Ishikawa (cell line): Measurements from ENCODE around the gene A1CF.
A peak's percentile ranks its signal among the peaks of the same experiment; 100 is the strongest.

Experiments used
- CEBPB ChIP-seq: IDR thresholded peaks from 2 replicates; pipeline ENCODE4 v1.6.1; 2012
- CREB1 ChIP-seq: IDR thresholded peaks from 2 replicates; pipeline ENCODE4 v1.6.1; 2012; ENCODE audit warnings: low read depth
- EGR1 ChIP-seq: IDR thresholded peaks from 2 replicates; pipeline ENCODE4 v1.6.1; 2012
- EP300 ChIP-seq: IDR thresholded peaks from 2 replicates; pipeline ENCODE4 v1.6.1; 2012; ENCODE audit warnings: borderline replicate concordance
- FOXM1 ChIP-seq: IDR thresholded peaks from 2 replicates; pipeline ENCODE4 v1.6.1; 2012; ENCODE audit warnings: low read depth, borderline replicate concordance
- NFIC ChIP-seq: IDR thresholded peaks from 2 replicates; pipeline ENCODE4 v1.6.1; 2012
- RAD21 ChIP-seq: IDR thresholded peaks from 2 replicates; pipeline ENCODE4 v1.6.1; 2012; ENCODE audit warnings: low read depth
- TAF1 ChIP-seq: IDR thresholded peaks from 2 replicates; pipeline ENCODE4 v1.6.1; 2012; ENCODE audit warnings: low read depth, mild to moderate bottlenecking
- TCF12 ChIP-seq: IDR thresholded peaks from 2 replicates; pipeline ENCODE4 v1.6.1; 2012; ENCODE audit warnings: low read depth
- TEAD4 ChIP-seq: IDR thresholded peaks from 2 replicates; pipeline ENCODE4 v1.6.1; 2012
- YY1 ChIP-seq: IDR thresholded peaks from 2 replicates; pipeline ENCODE4 v1.6.1; 2012; ENCODE audit warnings: low read depth
- ZBTB7A ChIP-seq: IDR thresholded peaks from 2 replicates; pipeline ENCODE4 v1.6.1; 2012; ENCODE audit warnings: low read depth
- TF ChIP-seq, protein P1 (sequence below): IDR thresholded peaks from 2 replicates; pipeline ENCODE4 v1.6.1; 2012
- TF ChIP-seq, protein P2 (sequence below): IDR thresholded peaks from 2 replicates; pipeline ENCODE4 v1.6.1; 2012
- TF ChIP-seq, protein P3 (sequence below): IDR thresholded peaks from 2 replicates; pipeline ENCODE4 v1.6.1; 2012; ENCODE audit warnings: low read depth, mild to moderate bottlenecking

The A1CF gene

DNA sequence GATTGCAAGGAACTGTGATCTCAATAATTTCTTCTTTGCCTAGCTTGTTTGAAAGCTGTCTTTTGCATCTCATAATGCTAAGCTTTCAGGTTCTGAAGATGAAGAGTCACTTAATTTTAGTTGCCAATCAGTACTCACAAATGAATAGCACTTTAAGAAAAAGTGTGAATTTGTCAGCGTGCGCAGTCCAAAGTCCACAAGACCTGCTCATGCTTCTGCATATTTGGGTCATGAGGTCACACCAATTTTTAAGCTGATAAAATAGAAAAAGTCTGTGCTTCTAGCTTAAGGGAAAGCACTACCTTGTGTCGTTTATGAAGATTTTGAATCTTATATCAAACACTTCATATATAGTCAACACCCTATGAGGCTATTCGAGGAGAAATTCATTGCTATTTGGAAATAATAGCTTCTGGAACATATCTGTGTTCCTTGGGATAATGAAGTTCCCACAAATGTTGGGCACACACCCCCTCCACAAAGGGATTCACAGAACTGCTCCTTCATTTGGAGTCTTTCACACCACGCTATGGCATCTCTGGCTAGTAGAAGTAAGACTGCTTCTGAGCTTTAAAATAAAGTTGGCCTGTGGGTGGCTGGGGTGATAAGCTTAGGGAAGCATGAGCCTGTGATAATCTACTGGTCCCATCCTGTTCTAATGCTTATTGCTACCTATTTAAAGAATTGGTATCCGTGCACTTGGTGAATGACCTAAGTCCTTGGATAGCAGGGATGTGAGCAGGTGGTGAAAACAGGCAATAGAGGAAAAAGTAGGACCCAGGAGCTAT is 33.3 kb downstream of the A1CF start:
- TF ChIP-seq ZBTB7A, result no peak
- TF ChIP-seq YY1, result no peak
- no peak for TF ChIP-seq CEBPB
- no peak for TF ChIP-seq NFIC
- TF ChIP-seq EP300, result no peak
- TF ChIP-seq RAD21, result no peak
- no peak for TF ChIP-seq TAF1
- TF ChIP-seq CREB1, result no peak
- no peak for TF ChIP-seq FOXM1
- TF ChIP-seq TCF12, result no peak
- TF ChIP-seq, protein P1, sequence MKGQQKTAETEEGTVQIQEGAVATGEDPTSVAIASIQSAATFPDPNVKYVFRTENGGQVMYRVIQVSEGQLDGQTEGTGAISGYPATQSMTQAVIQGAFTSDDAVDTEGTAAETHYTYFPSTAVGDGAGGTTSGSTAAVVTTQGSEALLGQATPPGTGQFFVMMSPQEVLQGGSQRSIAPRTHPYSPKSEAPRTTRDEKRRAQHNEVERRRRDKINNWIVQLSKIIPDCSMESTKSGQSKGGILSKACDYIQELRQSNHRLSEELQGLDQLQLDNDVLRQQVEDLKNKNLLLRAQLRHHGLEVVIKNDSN, result no peak
- no peak for TF ChIP-seq TEAD4
- TF ChIP-seq, protein P2, sequence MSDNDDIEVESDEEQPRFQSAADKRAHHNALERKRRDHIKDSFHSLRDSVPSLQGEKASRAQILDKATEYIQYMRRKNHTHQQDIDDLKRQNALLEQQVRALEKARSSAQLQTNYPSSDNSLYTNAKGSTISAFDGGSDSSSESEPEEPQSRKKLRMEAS, result no peak
- no peak for TF ChIP-seq EGR1
- TF ChIP-seq, protein P3, sequence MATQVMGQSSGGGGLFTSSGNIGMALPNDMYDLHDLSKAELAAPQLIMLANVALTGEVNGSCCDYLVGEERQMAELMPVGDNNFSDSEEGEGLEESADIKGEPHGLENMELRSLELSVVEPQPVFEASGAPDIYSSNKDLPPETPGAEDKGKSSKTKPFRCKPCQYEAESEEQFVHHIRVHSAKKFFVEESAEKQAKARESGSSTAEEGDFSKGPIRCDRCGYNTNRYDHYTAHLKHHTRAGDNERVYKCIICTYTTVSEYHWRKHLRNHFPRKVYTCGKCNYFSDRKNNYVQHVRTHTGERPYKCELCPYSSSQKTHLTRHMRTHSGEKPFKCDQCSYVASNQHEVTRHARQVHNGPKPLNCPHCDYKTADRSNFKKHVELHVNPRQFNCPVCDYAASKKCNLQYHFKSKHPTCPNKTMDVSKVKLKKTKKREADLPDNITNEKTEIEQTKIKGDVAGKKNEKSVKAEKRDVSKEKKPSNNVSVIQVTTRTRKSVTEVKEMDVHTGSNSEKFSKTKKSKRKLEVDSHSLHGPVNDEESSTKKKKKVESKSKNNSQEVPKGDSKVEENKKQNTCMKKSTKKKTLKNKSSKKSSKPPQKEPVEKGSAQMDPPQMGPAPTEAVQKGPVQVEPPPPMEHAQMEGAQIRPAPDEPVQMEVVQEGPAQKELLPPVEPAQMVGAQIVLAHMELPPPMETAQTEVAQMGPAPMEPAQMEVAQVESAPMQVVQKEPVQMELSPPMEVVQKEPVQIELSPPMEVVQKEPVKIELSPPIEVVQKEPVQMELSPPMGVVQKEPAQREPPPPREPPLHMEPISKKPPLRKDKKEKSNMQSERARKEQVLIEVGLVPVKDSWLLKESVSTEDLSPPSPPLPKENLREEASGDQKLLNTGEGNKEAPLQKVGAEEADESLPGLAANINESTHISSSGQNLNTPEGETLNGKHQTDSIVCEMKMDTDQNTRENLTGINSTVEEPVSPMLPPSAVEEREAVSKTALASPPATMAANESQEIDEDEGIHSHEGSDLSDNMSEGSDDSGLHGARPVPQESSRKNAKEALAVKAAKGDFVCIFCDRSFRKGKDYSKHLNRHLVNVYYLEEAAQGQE, result no peak

DNA sequence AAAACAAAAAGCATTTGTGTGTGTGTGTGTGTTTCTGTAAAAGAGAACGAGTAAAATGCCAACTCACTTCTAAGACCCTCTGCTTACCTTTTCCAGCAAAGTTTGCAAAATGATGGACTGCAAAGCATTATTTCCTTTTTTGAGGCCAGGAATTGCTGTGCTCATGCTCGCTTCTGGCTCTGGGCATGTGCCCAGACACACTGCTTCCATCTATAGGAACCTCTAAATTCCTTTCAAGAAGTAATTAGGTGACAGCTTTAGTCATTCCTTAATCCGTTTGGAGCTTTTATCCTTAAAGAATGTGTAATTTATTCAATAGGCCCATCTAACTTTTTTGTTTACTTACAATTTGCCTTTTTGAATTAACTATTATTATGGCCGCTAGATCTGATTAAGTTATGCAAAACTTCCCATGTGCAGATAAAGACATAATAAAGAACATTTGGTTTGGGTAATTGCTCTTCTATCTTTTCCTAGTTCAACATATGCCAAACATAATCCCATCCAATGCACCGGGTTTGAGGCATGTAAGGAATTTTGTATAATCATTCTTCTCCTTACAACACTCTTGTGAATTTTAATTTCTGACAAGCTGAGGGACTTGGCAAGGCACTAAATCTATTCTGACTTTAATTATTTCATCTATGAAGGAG is 34.7 kb downstream of the A1CF start:
- TF ChIP-seq, protein P2, result no peak
- TF ChIP-seq RAD21 (no peak), EGR1 (no peak), CREB1 (no peak), YY1 (no peak), TCF12 (no peak), EP300 (no peak)

DNA sequence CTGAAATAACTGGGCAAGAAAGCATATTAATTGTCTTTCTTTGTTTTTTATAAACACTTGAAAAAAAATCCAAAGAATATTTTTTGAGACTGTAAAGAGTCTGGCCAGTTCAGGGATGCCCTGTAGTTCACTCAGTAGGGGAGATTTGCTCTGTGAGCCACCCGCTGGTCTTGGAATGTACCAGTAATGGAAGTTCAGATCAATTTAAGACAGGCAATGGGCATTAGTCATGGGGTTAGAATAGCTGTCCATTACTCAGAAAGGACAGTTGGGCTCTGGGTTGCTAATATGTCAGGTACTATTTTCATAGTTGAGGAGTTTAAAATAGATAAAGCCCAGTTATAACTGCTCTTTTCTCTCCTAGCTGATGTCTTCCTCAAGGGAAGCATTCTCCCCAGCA is 38.7 kb downstream of the A1CF start:
- TF ChIP-seq CEBPB (no peak), CREB1 (no peak), EP300 (peak; percentile 40; the same call in 1 of the 2 replicates), TEAD4 (peak; percentile 76), FOXM1 (no peak), TAF1 (no peak)
- TF ChIP-seq, protein P3, result no peak
- TF ChIP-seq, protein P2, result no peak

DNA sequence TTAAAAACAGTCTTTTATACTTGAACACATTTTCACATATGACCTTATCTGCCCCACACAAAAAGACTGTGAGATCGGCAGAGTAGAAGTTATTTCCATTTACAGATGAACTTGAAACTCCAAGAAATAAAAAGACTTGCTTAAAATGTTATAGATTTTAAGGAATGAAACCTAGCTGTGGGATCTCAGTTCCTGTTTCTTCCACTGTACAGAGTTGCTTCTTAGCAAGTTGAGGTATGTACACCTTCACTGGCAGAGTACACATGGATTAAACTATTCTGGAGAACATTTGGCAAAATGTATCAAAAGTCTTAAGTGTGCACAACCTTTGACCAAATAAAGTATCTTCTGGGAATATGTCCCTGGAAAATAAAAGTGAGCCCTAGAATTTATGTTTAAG is 48.3 kb downstream of the A1CF start:
- TF ChIP-seq RAD21 (no peak), YY1 (no peak), NFIC (no peak), EGR1 (no peak), TAF1 (no peak), CEBPB (no peak), TCF12 (no peak), TEAD4 (no peak), CREB1 (no peak), FOXM1 (no peak), ZBTB7A (no peak), EP300 (no peak)
- TF ChIP-seq, protein P3, result no peak
- TF ChIP-seq, protein P1, result no peak
